Type B pancreatic cell (in vitro differentiated cells): ENCODE measurements around the gene HOXA5. TPM values are rescaled to one million over a fixed set of nuclear protein-coding genes. Genes with fewer than 3 reads are reported as not detected.

Experiments
- DNase-seq: peaks from one replicate; pipeline ENCODE4 v3.0.0; 2021; ENCODE audit warnings: mixed read lengths; ENCODE audit not compliant: unreplicated experiment; ENCODE audit errors: extremely low spot score
- H3K27ac Mint-ChIP-seq: 2 replicates; pipeline ENCODE4 v1.8.0; 2021; ENCODE audit warnings: mild to moderate bottlenecking, mixed read lengths
- H3K27me3 Mint-ChIP-seq: 2 replicates; pipeline ENCODE4 v1.8.0; 2021; ENCODE audit warnings: mixed read lengths
- H3K36me3 Mint-ChIP-seq: 2 replicates; pipeline ENCODE4 v1.8.0; 2021; ENCODE audit warnings: mixed read lengths
- H3K4me1 Mint-ChIP-seq: one replicate; pipeline ENCODE4 v1.8.0; 2021; ENCODE audit warnings: mixed read lengths; ENCODE audit not compliant: unreplicated experiment
- H3K4me3 Mint-ChIP-seq: 2 replicates; pipeline ENCODE4 v1.8.0; 2021; ENCODE audit warnings: mild to moderate bottlenecking, mixed read lengths
- H3K9me3 Mint-ChIP-seq: 2 replicates; pipeline ENCODE4 v1.8.0; 2021; ENCODE audit warnings: mixed read lengths
- total RNA-seq: library from RNA; stranded (reverse); gene quantifications from 2 replicates; pipeline ENCODE4 v1.2.1, GENCODE V29; 2021; ENCODE audit warnings: low replicate concordance
- TF ChIP-seq, protein P1 (sequence below): fragments of 200-600 bp; sonication (generic); conservative IDR thresholded peaks from 2 replicates; pipeline ENCODE4 v1.5.0; 2021; ENCODE audit warnings: antibody characterized with exemption, mild to moderate bottlenecking

The HOXA5 gene
- total RNA-seq, 1 donor from 2014 or later, result 77.7 TPM

- Mint-ChIP-seq H3K27ac (no peak overlapping the region), H3K4me1 (peaks cover 19% of the 10 kb centered on the region), H3K27me3 (peaks cover 81% of the 10 kb centered on the region), H3K36me3 (no peaks in the 10 kb centered on the region), H3K4me3 (peak overlapping the region; percentile 77), H3K9me3 (no peaks in the 10 kb centered on the region)
- no peak for DNase-seq
- TF ChIP-seq, protein P1, sequence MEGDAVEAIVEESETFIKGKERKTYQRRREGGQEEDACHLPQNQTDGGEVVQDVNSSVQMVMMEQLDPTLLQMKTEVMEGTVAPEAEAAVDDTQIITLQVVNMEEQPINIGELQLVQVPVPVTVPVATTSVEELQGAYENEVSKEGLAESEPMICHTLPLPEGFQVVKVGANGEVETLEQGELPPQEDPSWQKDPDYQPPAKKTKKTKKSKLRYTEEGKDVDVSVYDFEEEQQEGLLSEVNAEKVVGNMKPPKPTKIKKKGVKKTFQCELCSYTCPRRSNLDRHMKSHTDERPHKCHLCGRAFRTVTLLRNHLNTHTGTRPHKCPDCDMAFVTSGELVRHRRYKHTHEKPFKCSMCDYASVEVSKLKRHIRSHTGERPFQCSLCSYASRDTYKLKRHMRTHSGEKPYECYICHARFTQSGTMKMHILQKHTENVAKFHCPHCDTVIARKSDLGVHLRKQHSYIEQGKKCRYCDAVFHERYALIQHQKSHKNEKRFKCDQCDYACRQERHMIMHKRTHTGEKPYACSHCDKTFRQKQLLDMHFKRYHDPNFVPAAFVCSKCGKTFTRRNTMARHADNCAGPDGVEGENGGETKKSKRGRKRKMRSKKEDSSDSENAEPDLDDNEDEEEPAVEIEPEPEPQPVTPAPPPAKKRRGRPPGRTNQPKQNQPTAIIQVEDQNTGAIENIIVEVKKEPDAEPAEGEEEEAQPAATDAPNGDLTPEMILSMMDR, result no peak
These were observed 26.4 kb upstream of the HOXA5 start for GRCh38 chr7:27169658-27170425.

GRCh38 chr7:27168265-27168947, 24.9 kb upstream of the HOXA5 start:
- H3K27ac Mint-ChIP-seq, result peak overlapping the region; percentile 32
- DNase-seq, result no peak
- TF ChIP-seq, protein P1, result no peak
- no peaks in the 10 kb centered on the region for H3K36me3 Mint-ChIP-seq
- H3K4me1 Mint-ChIP-seq, result peaks cover 25% of the 10 kb centered on the region
- H3K27me3 Mint-ChIP-seq, result peaks cover 87% of the 10 kb centered on the region
- H3K9me3 Mint-ChIP-seq, result no peaks in the 10 kb centered on the region
- peak overlapping the region; percentile 69 for H3K4me3 Mint-ChIP-seq

DNA sequence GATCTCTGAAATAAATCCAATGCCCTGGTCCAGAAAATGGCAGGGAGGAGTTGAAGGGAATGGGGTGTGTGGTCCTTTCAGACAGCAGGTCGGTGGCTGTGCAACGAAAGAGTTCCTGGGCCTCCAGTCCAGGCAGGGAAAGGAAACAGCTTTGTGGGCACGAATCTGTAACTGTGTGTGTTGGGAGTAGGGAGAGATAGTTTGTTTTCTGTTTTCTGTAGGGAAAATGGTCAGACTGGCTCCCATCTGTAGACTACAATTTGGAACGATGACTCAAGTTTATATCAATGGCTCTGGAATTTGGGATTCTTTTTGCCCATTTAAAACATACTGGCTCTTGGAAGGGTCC, 24.4 kb upstream of the HOXA5 start:
- peaks cover 25% of the 10 kb centered on the region for H3K4me1 Mint-ChIP-seq
- peak overlapping the region; percentile 32 for H3K27ac Mint-ChIP-seq
- TF ChIP-seq, protein P1, result no peak
- H3K36me3 Mint-ChIP-seq, result no peaks in the 10 kb centered on the region
- H3K27me3 Mint-ChIP-seq, result peaks cover 89% of the 10 kb centered on the region
- H3K9me3 Mint-ChIP-seq, result no peaks in the 10 kb centered on the region
- no peak for DNase-seq
- H3K4me3 Mint-ChIP-seq, result peak overlapping the region; percentile 69

DNA sequence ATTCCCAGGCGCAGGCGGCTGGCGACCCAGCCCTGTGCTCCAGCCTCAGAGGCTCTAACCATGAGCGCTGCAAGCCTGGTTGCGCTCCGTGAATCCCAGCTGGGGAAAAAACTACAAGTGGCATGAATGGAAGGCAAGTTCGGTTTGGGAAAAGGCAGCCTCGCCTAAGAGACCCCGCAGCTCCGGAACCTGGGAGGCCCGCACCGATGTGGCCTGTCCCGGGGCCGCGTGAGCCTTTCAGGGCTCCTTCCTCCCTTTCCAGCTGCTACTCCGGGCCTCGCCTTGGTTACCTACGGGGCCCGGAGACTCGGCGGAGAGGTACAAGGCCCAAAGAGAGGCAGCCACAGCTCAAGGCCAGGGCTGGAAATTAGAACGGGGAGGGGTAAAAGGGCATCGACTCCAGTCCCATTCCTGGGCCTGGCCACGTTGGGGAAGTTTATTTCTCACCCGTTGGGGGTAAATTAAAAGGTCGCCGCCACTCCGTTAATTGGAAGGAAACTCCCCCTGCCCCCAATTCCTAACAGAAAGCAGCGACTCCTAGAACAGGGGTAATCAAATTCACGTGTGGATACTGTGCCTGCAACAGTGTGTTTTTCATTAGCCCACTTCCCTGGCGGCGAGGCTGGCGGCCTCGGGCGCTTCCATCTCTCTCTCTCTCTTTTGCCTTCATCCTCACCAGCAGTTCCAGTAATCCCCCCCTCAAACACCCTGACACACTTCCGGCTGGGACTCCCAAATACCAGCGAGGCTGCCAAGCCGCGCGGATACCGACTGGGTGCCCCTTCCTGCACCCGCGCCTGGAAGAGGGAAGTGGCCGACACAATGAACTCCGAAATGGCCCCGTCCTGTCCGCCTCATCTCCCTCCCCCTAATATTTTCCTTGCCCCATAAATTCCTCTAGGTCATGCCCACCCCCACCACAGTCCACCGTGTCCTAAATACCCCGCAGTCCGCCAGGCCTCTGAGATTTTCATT, 23.3 kb upstream of the HOXA5 start:
- H3K4me1 Mint-ChIP-seq, result peaks cover 19% of the 10 kb centered on the region
- H3K27ac Mint-ChIP-seq, result no peak overlapping the region
- peak overlapping the region; percentile 74 for H3K4me3 Mint-ChIP-seq
- TF ChIP-seq, protein P1, result no peak
- H3K9me3 Mint-ChIP-seq, result no peaks in the 10 kb centered on the region
- peaks cover 91% of the 10 kb centered on the region for H3K27me3 Mint-ChIP-seq
- H3K36me3 Mint-ChIP-seq, result no peaks in the 10 kb centered on the region
- DNase-seq, result no peak

DNA sequence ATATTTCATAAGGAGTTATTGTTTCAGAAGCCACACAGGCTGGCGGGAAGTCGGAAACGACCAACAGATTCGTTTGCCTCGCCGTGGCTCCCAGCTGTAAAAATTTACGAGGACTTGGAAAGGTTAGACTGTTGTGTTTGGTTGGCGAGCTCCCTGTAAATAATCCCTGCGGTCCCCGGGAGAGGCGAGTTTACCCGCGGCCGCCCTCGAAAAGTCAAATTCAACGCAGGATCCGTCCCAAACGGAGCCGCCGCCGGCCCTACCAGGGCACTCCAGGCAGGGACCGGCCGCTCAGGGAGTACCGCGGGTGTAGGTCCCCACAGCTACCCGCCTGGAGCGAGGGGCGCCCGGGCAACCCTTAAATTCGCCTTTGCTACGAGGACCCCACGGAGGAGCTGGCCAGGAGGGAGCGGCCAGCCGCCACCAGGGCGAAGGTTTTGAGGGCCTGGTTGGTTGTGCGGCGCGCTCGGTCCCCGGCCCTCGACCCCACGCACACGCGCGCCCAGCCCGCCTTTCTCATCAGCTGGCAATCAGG, 22.6 kb upstream of the HOXA5 start:
- TF ChIP-seq, protein P1, result no peak
- Mint-ChIP-seq H3K27me3 (peaks cover 88% of the 10 kb centered on the region), H3K27ac (no peak overlapping the region), H3K9me3 (no peaks in the 10 kb centered on the region), H3K4me3 (peak overlapping the region; percentile 76), H3K4me1 (peaks cover 15% of the 10 kb centered on the region), H3K36me3 (no peaks in the 10 kb centered on the region)
- no peak for DNase-seq
